NCI-H146 (cell line): ENCODE measurements around the gene C10orf90.
"Not testable (repeated sequence)": the region's sequence is repeated elsewhere in the genome, so short reads cannot be mapped to it uniquely, and the experiment has no call there.

Experiments used
- DNase-seq: peaks from one replicate; lab custom pipeline; 2025; lab: John Stamatoyannopoulos, UW

Gene C10orf90

DNA sequence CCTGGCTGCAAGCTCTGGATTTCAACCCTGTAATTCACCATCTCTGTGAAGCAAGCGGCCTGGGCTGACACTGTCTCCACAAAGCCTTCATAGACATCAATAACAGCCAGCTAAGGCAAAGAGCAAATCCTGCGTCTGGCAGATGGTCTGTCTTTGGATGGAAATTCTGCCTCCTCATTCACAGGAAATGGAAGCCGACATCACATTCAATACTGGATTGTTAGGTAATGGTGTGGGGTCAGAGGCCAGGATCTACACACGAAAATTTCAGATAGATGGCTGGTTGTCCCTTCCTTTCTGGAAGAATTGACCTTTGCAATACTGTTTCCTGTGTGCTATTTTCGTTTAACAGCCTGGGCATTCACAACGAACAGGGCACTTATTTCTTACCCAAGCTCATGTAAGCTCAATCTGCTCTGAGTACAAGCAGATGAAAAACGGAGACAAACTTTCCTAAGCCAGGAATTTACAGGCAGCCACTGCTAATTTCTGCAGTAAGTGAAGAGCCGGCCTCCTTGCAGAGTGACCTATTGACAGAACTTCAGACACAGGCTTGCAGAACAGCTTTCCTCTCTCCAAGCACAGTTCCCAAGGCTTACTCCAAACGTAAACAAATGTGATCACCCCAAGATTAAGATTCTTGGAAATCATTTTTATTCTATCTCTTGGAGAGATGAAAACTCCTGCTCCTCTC, 279.2 kb downstream of the C10orf90 start:
- DNase-seq = peak; percentile 63

DNA sequence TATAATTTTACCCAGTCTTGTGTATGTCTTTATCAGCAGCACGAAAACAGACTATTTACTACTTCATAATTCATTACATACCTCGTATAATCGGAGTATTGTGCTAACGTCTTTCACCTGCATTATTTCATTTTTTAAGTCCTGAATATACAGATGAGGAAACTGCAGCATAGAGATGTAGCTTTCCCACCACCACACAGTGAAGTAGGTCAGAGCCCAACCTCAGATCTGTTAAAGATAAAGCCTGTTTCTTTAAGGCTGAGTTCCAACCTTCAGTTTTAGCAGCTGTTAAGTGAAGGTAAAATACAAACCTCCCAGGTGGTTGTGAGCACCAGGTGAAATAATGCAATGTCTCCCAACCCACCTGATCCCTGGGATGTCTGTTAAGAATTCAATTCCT, 280.2 kb downstream of the C10orf90 start:
- no peak for DNase-seq

DNA sequence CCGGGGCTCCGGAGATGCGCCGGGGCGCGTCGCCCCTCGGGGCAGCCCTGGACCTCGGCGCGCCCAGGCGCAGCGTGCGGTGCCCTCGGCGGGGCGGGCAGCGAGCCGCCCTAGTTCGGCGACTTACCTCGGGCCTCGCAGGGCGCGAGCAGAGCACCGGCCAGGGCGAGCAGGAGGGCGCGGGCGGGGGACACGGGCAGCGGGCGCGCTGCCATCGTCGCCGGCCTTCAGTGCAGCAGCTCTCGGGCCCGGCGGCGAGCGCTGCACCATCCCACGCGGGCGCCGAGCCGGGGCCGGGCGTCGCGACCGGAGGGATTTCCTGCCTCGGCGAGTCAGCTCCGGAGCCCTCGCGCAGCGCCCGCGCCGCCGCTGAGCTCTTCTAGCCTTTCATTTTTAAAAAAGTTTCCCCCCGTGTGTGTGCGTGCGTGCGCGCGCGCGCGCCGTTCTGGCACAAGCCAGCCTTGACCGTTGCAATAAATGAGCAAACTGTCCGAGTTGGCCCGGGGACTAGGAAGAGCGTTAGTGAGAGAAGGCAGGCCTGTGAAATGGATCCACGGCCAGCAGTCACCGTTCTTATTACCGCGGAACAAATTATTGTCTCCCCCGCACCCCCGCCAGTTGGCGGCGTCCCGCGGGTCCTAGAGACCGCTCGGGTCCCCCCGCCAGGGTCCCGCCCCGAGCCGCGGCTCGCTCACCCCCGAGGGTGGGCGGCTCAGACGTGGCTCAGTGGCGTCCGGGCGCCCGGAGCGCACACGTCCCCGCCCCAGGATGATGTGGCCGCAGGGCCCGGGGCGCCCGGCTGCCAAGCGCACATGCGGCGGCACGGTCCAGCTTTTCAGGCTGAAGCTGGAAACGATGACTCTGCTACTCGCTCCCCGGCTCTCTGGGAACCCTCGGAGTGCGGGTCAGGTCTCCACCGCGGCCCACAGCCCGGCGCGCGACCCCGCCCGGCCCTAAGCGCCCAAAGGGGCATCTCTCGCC, 282.3 kb downstream of the C10orf90 start, which contains the start of gene ADAM12:
Gene ADAM12 (minus strand): TSS at position 547 of the 981 bp plus-strand sequence. CDS start 332 bp downstream, at position 215.
- DNase-seq = peak; percentile 55

DNA sequence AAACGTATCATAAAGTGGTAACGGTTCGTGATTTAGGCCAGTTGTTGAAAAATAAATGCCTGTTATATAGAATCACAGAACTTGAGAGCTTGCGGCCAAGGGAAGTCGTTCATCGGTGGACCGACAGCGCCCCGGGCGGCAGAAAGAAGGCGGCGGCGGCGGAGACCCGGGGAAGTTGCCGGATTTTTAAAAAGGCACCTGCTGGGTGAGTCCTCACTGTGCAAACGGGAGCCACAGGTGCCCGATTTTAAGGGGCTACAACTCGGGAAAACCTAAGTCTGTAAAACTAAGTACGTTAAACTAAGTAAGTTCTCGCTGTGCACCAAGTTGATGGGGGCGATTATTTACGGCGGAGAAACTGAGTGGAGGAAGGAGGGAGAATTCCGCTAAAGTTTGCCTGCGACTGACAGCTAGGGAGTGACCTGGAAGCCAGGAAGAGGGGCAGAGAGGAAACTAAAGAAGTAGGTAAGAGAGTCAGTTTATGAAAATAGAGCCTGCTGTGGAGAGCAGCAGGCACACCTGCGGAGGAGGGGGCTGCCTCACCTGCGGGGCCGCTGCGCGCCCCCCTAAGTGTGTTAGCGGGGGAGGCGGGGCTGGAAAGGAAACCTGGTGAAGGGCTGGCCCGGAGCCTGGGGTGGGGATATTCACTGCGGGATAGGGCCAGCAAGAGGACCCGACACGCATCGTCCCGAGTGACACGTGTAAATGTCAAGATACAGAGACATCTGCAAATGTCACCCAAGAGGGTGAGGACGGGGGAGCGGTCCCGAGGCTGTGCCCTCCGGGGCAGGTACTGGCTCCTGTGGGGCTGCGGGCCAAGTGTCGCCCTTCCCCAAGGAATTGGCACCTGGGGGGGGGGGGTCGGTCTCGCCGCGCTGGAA, 283.2 kb downstream of the C10orf90 start:
- peak; percentile 69 for DNase-seq

DNA sequence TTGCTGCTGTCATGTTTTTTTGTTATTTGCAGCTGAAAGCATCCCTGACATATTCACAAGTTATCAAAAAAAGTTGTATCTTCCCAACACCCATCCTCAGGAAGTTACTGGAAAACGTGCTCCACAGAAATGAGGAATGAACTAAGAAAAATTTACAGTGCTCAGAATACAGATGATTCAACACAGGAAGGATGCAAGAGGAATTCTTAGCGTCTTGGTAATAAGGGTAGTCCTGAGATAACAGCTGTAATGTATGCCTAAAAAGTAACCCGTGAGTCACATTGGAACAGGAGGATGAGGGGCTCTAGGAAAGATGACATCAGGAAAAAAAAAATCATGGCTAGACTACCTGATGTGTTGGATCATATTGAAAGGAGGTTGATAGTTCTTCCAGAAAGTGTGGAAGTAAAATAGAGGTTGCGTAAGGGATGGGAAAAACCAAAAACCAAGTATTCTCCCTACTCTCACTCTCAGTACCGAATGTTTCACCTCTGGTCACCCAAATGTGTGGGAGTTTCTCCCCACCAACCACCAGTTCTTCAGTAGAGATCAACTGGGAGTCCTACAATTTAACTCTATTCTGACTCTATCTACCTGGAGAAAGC, 286.1 kb downstream of the C10orf90 start:
- no peak for DNase-seq

DNA sequence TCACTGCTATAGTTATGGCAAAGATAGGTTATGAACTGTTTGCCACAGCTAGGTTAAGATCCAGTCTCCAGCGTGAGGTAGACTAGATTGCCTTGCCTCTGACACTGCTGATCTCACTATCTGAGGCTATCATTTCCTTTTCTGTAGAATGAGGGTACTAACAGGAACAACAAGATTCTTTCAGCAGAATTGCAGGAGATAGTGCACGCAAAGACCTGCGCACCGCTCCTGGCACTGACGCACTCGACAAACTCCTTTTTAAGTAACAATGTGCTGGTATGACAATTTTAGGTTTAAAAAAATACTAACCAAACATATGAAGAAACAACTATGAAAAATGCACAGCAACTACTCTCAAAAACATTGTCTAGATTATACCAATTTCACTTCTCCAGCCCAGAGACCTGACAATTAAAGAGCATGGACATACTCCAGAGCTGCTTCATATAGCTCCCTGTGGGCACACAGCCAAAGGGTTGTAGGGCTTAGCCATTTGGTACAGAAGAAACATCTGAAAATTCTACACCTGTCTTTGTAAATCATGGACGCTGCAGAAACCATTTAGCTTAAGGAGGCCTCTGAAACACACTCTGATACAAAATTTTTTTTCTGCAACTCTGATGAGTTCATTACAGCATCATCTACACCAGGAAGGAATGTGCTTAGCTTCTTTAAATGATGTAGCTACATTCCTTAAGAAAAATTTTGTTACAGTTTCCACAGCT, 290.0 kb downstream of the C10orf90 start:
- DNase-seq = no peak

DNA sequence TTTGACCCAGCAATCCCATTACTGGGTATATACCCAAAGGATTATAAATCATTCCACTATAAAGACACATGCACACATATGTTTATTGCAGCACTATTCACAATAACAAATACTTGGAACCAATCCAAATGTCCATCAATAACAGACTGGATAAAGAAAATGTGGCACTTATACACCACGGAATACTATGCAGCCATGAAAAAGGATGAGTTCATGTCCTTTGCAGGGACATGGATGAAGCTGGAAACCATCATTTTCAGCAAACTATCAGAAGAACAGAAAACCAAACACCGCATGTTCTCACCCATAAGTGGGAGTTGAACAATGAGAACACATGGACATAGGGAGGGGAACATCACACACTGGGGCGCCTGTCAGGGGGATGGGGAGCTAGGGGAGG, 291.3 kb downstream of the C10orf90 start:
- not testable (repeated sequence) for DNase-seq

DNA sequence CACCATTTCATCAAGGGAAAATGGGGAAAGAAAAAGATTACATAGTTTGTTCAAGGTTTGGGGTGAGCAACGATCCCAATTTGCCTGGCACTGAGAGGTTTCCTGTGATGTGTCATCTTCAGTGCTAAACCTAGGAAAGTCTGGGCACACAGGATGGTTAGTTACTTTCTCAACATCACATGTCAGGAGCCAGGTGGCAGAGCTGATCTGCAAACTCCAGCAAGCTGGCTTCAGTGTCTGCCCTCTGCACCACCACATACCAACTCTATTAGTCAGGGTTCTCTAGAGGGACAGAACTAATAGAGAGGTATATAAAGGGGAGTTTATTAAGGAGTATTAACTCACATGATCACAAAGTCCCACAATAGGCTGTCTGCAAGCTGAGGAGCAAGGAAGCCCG, 293.5 kb downstream of the C10orf90 start:
- no peak for DNase-seq

DNA sequence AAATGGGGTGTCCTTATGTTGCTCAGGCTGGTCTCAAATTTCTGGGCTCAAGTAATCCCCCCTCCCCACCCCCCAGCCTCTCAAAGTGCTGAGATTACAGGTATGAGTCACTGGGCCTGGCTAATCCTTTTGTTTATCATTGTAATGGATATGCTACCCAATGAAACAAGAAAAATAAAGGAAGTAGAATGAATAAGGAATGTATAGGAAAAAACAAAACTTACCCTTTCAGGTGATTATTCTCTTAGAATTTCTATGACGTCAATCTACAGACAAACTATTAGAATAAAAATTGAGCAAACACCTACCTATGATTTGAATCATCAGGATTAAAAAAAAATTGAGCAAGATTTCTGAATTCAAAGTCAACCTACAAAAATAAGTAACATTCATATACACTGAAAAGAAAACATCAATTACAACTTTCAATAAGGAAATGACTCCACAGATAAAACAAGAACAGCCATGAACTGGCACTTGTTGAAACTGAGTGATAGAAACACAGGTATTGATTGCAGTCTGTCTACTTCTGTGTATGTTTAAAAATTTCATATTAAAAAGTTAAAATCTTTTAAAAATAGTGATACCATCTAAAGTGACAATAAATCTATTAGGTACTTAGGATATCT, 294.5 kb downstream of the C10orf90 start:
- DNase-seq = no peak

DNA sequence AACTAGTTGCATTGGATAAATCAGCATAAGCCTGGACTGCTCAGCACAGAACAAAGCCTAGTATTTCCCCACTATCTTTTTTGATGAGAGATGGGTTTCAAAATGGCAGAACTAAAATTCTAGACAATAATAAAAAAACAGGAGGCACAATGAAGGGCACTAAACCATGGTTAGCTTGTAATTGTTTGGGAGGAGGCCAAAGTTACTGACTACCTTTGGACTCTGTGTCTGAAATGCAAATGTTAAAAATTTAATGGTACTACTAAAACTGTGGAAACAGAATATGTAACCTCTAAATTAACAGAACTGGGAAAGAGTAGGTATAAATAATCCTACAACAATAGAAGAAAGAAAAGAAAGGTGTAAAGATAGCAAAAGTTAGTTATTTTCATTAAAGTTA, 295.2 kb downstream of the C10orf90 start:
- DNase-seq = no peak
